Measurements from ENCODE around the gene NHS.

NHS gene

DNA sequence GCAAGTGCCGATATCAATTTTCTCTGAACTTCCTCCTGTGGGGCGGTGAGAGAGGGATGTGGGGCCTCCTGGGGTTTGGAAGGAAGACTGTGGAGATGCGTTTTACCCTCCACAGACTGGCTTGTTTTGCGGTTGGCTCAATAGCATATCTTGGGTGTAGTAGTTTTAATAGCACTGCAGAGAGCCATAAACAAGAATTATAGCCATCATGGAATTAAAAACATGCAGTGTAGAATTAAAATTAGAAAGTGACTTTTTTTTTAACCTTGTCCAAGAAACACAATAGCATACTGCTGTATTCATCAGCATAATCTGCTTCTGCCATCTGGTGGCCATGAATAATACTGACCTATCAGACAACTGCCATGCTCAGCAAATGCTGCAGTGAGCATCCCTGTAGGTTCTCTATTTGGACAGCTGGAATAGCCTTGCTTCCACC lies 315.0 kb downstream of the NHS start:
- DNase-seq, result peak; percentile 11 to 52

DNA sequence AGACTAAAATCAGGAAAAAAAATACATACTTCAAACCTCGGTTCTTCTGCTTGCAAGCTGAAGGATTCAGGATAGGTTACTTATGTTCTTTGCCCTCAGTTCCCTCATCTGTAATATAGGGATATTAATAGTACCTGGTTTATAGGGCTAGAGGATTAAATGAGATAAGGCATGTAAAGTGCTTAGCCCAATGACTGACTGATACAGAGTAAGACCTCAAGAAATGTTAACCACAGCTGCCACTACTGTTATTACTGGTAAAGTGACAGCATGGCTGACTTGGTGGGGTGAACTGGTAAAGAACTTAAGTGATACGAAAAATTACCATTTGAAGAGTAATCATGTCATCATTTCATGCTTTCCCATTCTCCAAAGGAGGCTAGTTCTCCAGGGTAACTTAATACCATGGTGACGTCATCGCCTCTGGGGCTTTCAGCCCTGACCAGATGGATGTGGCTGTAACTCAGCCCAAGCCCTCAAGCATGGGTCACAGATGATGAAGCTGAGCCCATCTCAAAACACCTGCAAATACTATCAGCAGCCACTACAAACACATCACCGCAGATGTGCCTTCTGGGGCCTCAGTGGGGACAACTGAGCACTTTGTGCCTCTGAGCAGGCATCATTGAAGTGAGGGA lies 317.8 kb downstream of the NHS start:
- DNase-seq, result no peak

DNA sequence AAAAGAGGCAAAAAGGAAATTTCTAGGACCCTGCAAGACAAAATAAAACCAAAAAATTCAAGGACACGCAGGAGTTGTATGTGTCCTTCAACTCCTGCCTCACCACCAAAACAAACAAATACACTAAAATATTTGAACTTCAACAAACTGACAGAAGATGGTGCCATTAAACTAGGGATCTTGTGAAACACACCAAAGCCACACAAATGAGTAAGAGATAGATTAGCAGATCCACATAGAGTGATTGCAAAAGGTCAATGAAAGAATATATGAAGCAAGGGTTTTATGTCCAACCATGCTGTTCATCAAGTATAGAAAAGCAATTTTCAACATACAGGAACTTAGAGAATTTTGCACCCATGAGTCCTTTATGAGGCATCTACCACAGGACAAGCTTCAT lies 322.2 kb downstream of the NHS start:
- no peak for DNase-seq

DNA sequence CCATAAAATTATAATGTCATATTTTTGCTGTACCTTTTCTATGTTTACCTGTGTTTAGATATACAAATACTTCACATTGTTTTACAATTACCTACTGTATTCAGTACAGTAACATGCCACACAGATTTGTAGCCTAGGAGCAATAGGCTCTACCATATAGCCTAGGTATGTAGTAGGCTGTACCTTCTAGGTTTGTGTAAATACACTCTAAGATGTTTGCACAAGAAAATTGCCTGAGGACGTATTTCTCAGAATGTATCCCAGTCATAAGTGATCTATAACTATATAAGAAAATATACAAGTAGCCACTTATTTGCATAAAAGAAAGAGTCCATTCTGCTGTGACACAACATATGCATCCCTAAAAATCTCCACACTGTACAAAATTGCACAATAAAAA lies 326.0 kb downstream of the NHS start:
- no peak for DNase-seq

DNA sequence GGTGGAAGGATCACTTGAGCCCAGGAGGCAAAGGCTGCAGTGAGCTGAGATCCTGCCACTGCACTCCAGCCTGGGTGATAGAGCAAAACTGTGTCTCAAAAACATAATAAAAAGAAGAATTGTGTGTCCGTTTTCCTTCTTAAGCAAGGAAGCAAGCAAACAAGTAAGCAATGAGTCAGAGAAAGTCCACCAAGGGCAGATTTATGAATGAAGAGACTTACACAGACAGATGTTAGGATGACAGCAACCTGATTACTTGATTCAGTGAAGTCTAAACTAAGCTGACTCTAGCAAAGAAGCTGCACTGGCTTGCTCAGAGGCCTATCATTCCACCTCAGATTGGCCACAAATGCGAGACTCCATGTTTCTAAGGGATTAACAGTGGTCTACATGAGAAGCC lies 328.2 kb downstream of the NHS start:
- no peak for DNase-seq

DNA sequence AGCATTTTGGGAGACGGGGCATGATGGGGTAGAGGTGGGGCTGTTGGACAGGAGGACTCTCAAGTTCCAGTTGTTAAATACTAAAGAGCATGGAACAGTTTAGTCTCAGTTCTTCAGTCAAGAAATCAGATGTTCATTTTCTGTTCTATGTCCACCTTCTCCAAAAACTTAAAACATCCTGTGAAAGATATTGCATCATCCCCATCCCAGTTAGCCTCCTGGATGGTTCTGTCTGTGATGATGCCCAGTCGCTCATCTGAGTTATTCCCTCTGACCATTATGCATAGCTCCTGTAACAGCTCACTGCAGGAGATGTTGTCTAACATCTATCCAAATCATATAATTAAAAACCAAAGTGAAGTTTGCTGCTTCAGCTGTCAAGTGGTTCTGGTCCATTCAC lies 330.2 kb downstream of the NHS start:
- DNase-seq, result no peak

DNA sequence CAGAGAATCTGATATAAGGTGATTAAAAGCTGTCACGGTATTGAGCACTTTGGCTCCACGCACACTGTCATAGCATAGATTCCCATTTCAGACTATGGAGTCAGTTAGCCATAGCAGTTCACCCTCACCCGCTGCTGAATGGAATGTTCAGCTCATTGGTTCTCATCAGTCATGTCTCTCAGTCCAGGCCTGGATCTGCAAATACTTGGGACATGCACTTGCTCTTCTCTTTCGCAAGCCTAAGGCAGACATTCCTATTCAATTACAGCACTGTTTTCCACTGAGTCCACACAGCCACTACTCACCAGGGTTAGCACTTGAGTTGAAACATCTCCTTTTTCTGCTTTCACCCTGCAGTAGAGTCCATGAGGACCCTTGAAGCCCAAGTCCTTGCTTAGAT lies 331.7 kb downstream of the NHS start:
- DNase-seq, result no peak

DNA sequence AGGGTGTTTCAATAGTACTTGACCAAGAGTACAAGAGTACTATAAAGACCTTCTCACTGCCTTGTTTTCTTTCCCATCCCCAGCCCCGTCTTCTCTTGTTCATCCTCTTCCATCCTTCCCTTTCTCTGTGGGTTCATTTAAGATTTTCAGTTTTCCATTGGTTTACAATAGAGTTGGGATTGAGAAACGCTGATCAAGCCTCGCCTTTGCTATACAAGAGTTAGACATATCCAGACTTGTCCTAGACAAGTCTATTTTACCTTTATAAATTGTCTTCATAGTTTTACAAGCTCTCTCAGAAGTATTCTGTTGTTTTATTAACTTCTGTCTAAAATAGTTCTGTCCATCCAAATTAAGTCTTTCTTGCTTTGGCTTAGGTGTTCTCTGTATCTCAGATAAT lies 332.7 kb downstream of the NHS start:
- no peak for DNase-seq

DNA sequence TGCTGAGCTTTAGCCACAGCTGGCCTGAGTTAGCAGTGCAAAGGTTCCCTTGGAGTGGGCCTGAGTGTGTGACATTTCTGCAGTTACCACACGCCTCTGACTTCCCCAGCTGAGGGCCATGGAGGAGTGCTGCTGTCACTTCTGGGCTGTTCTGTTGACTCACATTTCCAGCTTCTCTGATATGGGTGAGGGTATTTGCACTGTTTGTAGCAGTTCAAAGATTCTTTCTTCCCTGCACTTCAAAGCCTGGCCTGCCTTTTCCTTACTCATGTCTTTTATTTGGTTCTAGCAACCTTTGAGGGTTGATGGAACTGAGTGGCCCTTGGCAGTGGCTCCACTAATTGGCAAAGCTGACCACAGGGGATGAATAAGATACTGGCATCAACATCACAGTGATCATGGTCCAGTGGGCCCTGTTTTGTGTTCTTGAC lies 335.9 kb downstream of the NHS start:
- DNase-seq, result no peak

DNA sequence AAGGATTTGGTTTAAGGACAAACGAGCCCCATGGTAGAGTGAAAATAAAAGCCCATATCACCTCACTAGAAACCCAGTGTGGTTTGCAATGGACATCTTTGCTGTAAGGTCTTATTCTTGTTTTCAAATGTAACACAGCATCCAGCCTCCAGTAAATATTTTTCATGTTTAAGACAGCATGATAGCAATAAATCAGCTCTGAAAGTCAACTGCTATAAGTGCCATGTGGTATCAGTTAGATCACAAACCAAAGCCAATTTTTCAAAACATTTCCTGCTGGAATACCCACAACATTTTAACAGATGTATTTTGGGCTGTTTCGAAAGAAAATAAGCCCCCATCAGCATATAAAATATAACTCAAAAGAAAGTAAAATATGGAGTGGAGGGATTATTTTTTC lies 338.3 kb downstream of the NHS start:
- no peak for DNase-seq

DNA sequence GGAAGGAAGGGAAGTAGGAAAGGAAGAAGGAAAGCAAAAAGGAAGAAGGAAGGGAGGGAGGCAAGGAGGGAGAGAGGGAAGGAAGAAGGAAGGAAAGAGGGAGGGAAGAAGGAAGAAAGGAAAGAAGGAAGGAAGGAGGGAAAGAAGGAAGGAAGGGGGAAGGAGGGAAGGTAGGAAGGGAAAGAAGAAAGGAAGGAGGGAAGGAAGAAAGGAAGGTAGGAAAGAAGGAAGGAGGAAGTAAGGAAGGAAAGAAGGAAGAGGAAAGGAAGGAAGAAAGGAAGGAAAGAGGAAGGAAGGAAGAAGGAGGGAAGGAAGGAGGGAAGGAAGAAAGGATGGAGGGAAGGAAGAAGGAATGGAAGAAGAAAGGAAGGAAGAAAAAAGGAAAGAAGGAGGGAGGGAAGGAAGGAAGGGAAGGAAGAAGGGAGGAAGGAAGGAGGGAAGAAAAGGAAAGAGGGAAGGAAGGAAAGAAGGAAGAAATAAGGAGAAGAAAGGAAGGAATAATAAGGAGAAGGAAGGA lies 343.7 kb downstream of the NHS start:
- DNase-seq, result no peak

DNA sequence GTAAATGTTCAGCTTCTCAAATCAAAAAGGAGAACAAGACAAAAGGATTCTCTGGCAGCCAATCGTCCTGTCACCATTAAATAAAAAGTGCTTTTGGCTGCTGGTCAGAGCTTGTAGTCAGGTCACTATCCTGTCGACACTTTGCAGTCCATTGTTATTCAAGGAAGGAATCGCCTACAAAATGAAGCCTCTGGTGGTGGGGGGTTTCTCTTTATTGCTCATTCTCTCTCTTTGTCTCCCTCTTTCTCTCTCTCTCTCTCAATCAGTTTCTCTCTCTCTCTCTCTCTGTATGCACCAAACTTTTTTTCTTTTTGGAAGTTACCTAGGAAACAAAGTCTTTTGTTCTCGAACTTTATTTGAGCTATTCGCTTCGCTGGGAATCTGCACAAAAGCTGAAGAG lies 344.7 kb downstream of the NHS start:
- no peak for DNase-seq

DNA sequence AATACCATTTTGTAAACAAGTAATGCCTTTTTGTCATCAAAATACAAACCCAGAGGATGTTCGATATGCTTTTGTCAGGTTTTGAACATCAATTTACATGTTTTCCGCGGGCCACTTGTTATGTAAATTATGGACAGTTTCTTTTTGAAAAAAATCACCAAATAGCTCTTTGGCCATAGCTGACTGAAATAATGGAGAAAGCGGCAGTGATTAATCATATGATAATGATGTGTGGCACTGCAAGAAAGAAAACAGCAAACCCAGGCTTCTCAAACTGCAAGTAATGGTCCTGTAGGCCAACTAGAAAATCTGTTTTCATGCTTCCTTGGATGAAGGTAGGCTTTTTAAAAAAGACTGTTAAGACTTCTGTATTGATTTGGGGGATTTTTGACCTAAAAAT lies 346.7 kb downstream of the NHS start:
- no peak for DNase-seq

DNA sequence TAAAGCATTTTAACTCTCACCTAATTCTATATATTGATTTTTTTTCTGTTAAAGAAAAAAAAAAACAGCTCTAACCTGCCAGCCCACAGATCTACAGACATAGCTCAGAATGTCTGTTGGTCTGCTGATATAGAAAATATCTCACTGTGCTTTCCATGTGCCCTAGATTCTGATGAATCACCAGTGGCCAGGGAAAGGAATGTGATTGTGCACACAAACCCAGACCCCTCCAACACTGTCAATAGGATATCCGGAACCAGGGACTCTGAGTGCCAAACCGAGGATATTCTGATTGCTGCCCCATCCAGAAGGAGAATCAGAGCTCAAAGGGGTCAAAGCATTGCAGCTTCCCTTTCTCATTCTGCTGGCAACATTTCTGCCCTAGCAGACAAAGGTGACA lies 350.2 kb downstream of the NHS start:
- DNase-seq, result no peak

DNA sequence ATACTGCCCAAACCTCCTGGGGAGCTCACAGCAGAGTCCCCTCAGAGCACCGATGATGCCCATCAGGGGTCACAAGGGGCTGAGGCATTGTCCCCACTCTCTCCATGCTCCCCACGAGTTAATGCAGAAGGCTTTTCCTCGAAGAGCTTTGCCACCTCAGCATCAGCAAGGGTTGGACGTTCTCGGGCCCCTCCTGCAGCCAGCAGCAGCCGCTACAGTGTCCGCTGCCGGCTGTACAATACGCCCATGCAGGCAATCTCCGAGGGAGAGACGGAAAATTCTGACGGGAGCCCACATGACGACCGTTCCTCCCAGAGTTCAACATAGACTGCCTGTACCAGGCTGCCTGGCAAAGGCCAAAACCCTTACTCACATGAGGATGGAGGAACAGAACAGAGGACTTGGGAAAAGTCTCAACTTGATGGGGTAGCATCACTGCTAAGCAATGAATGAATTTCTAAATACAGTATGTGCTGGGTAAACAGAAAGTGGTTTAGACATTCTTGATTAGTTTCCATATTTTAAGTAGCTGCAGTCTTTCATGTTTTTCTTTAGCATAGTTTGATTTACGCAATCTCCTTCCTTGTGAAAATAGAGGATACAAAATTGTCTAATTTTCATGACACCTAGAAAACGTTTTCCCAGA lies 357.3 kb downstream of the NHS start:
- DNase-seq, result no peak

DNA sequence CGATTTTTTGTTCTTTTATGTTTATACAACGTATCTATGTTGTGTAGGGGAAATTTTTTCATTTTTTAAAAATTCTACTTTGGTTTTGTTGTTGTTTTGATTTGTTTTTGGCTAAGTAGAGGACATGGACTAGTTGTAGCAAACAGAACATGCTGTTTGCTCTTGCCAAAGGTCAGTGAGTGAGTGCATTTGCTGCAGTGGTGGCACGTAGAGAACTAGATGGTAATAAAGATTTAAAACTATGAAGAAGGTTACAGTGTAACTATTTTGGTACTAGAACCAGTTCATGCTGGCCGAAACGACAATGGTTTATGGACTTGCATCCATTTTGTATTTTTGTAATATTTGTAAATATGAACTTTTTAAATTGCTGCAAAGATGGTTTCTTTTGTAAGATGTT lies 360.4 kb downstream of the NHS start:
- DNase-seq, result no peak

DNA sequence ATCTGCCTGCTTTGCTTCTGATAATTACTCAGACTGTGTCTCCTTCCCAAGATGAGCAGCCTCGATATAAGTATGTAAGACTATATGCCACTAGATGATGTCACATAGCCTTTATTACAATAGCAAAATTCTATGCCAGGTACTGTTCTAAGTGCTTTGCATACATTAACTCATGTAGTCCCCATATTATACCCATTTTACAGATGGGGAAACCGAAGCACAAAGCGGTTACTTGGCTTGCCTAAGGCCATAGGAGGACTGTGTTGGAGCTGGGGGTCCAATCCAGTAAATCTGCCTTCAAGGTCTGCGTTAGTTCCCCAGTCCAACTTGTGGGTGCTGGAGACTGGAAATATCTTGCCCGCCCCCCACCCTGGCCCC lies 361.5 kb downstream of the NHS start:
- peak in 1 of 2 experiments; percentile 32 for DNase-seq

DNA sequence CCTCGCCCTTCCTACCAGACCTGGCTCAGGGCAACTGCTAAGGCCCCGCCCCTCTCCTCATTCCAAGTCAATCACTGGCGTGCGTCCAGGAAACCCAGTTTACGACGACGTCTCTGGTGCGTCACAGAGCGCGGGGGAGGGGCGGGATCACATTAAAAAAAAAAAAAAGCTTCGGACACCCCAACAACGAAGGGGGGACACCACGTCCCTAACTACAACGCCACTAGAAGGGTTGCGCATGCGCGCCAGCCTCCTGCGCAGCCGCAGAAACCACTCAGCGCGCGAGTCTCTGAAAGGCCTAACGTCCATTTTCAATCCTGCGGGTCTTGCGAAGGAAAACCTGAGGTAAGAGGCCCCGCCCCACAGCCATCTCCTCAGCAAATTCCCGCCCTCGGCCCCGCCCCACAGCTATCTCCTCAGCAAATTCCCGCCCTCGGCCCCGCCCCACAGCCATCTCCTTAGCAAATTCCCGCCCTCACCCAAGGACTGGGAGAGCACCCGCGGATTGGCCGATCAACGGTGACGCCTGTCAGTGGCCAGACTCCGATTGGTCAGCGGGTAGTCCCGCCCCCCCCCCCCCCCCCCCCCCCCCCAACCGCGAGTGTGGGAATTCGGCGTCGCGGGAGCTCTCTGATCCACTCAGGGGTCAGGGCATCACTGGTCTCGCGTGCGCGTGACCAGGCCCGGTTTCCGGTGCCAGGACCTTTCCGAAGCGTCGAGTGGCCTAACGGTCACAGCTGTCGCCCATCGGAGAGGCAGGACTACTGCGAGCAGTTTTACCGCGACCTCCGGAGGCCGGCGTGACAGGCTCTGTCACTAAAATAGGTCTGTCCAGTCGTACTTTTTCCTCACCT lies 362.1 kb downstream of the NHS start, which contains the start of gene SCML1:
SCML1 (plus strand) TSS at position 638 of the 854 bp plus-strand sequence. CDS start 6,694 bp downstream, outside the sequence.
- peak; percentile 85 to 95 for DNase-seq

DNA sequence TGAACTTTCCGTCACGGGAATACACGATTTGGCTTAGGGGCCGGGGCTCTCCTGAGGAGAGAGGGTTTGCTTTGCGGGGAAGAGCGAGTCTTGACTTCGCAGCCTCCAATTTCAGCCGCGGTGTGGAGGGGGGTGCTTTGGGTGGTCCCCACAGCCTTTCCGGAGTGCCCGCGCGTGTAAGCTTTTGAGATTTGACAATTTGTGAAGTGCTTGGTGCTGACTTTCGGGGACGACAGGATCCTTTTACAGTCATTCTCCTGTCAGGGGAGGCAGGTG lies 362.6 kb downstream of the NHS start:
- DNase-seq, result no peak

DNA sequence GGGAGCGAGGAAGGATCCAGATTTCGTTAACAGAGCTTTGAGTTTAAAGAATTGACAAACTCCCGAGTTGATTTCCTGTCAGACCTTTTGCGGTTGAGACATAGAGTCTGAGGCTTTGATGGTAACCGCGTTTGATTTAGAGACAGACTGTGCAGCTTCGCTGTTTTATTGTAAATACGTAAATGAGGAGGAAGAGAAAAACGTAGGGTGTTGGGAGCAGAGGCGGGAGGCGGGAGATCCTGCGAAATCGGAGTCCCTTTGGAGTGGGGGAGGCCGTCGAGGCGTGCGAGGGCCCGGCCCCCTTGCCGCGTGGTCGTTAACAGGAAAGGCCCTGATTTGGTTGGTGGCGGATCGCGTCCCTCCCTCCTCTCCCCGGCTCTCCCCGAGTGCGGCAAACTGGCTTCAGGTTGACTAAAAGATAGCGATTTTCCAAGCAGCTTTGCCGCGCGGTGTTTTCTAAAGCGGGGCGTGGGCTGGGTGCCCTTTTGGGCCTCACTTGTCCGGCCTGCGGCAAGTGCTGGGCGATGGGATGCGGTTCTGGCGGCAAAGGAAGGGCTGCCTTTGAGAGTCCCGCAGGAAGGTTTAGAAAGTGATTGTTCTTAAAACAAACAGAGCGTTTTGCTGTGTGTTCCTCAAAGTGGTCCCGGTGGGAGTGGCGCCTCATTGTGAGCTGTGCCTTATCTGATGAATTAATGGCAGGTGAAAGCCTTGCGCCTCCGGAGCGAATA lies 363.1 kb downstream of the NHS start:
- DNase-seq, result peak in 1 of 2 experiments; percentile 2

DNA sequence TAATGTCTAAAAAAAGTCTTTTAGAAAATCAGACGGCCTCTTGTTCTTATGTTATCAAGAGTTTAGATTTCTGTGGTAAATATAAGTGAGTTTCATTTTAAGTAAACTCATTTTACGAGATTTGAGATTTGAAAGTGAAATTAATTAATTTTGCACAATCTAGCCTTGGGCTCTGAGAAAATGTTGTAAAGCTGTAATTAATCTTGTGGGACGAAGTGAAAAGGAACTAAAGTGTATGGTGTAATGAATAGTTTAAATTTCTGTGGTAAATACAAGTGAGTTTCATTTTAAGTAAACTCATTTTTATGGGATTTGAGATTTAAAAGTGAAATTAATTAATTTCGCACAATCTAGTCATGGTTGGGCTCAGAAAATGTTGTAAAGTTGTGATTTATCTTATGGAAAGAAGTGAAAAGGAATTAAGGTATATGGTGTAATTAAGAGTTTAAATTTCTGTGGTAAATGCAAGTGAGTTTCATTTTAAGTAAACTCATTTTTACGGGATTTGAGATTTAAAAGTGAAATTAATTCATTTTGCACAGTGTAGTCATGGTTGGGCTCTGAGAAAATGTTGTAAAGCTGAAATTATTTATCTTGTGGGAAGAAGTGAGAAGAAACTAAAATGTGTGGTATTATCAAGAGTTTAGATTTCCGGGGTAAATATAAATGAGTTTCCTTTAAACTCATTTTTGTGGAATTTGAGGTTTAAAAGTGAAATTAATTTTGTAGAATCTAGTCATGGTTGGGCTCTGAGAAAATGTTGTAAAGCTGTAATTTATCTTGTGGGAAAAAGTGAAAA lies 363.9 kb downstream of the NHS start:
- DNase-seq, result no peak

Data from NCI-H446 (cell line).